Neural cell (in vitro differentiated cells): ENCODE data around the gene ATXN10. TPM values are rescaled to one million over a fixed set of nuclear protein-coding genes. Genes with fewer than 3 reads are reported as not detected.

ENCODE experiments used
- H2AFZ ChIP-seq: fragments of 200-600, 300-800 bp; sonication (generic), shearing (Covaris generic); 2 replicates; pipeline ENCODE4 v1.6.0; 2014; ENCODE audit warnings: low read depth, mild to moderate bottlenecking, antibody characterized with exemption, low read length, moderate library complexity
- H3F3A ChIP-seq: fragments of 200-600 bp; shearing (Covaris generic); 2 replicates; pipeline ENCODE4 v1.6.1; 2016; ENCODE audit warnings: mild to moderate bottlenecking, moderate library complexity, mixed read lengths, antibody characterized with exemption, low read length; ENCODE audit not compliant: insufficient read depth, poor library complexity, severe bottlenecking
- H3K27ac ChIP-seq: fragments of 200-600, 300-800 bp; sonication (generic), shearing (Covaris generic); 2 replicates; pipeline ENCODE4 v1.5.1; 2014; ENCODE audit warnings: mild to moderate bottlenecking, low read length, moderate library complexity
- H3K27me3 ChIP-seq: fragments of 300-800, 200-600 bp; sonication (generic), shearing (Covaris generic); 2 replicates; pipeline ENCODE4 v1.6.0; 2014; ENCODE audit warnings: mild to moderate bottlenecking, low read depth, low read length, moderate library complexity; ENCODE audit not compliant: insufficient read depth
- H3K36me3 ChIP-seq: fragments of 300-800, 200-600 bp; sonication (generic), shearing (Covaris generic); 2 replicates; pipeline ENCODE4 v1.5.1; 2014; ENCODE audit warnings: mild to moderate bottlenecking, antibody characterized with exemption, low read length, moderate library complexity; ENCODE audit not compliant: insufficient read depth
- H3K4me2 ChIP-seq: fragments of 300-800, 200-600 bp; sonication (generic), shearing (Covaris generic); 2 replicates; pipeline ENCODE4 v1.6.0; 2014; ENCODE audit warnings: mild to moderate bottlenecking, low read length
- H3K4me3 ChIP-seq: fragments of 300-800, 200-600 bp; sonication (generic), shearing (Covaris generic); 2 replicates; pipeline ENCODE4 v1.5.1; 2014; ENCODE audit warnings: mild to moderate bottlenecking, low read length, moderate library complexity
- H3K79me2 ChIP-seq: fragments of 200-600 bp; shearing (Covaris generic); replicated peaks from 2 replicates; pipeline ENCODE4 v1.6.0; 2014; ENCODE audit warnings: mild to moderate bottlenecking, low read length, moderate library complexity; ENCODE audit not compliant: insufficient read depth
- H3K9ac ChIP-seq: fragments of 300-800, 200-600 bp; sonication (generic), shearing (Covaris generic); 2 replicates; pipeline ENCODE4 v1.6.1; 2016; ENCODE audit warnings: mild to moderate bottlenecking, low read length, mixed read lengths
- H3K9me2 ChIP-seq: fragments of 200-600 bp; shearing (Covaris generic); 2 replicates; pipeline ENCODE4 v1.6.1; 2016; ENCODE audit warnings: mild to moderate bottlenecking, low read length, mixed read lengths; ENCODE audit not compliant: insufficient read depth
- H3K9me3 ChIP-seq: fragments of 200-600, 300-800 bp; sonication (generic), shearing (Covaris generic); 2 replicates; pipeline ENCODE4 v1.6.1; 2016; ENCODE audit warnings: mild to moderate bottlenecking, mixed run types, low read length, moderate library complexity, mixed read lengths
- H4K20me1 ChIP-seq: fragments of 200-600 bp; shearing (Covaris generic); 2 replicates; pipeline ENCODE4 v1.6.1; 2016; ENCODE audit warnings: mild to moderate bottlenecking, mixed run types; ENCODE audit not compliant: insufficient read depth
- EP300 ChIP-seq: fragments of 450-650 bp; conservative IDR thresholded peaks from 2 replicates; pipeline ENCODE4 v1.6.1; 2014; ENCODE audit warnings: antibody characterized with exemption, mild to moderate bottlenecking, moderate library complexity; ENCODE audit not compliant: poor library complexity, severe bottlenecking
- EZH2 ChIP-seq: fragments of 200-600, 300-800 bp; shearing (Covaris generic), sonication (generic); IDR thresholded peaks from 2 replicates; pipeline ENCODE4 v1.6.1; 2014; ENCODE audit warnings: antibody characterized with exemption, low read length, borderline replicate concordance, mild to moderate bottlenecking; ENCODE audit not compliant: insufficient read depth, poor library complexity, severe bottlenecking
- MXI1 ChIP-seq: fragments of 450-650 bp; conservative IDR thresholded peaks from 2 replicates; pipeline ENCODE4 v1.6.1; 2014; ENCODE audit warnings: antibody characterized with exemption, mild to moderate bottlenecking; ENCODE audit not compliant: poor library complexity, severe bottlenecking
- POLR2AphosphoS5 ChIP-seq: IDR thresholded peaks from 2 replicates; pipeline ENCODE4 v1.6.1; 2012
- SMC3 ChIP-seq: fragments of 450-650 bp; conservative IDR thresholded peaks from 2 replicates; pipeline ENCODE4 v1.6.1; 2014; ENCODE audit warnings: antibody characterized with exemption, mild to moderate bottlenecking, moderate library complexity; ENCODE audit not compliant: poor library complexity
- TAF1 ChIP-seq: IDR thresholded peaks from 2 replicates; pipeline ENCODE4 v1.6.1; 2012; ENCODE audit warnings: low read depth
- polyA plus RNA-seq: library from polyadenylated mRNA; depleted of rRNA; stranded (reverse); fragments of >200 nt; gene quantifications from 2 replicates; pipeline ENCODE4 v1.2.3, GENCODE V29; 2014
- TF ChIP-seq, protein P1 (sequence below): IDR thresholded peaks from 2 replicates; pipeline ENCODE4 v1.6.1; 2012; ENCODE audit warnings: borderline replicate concordance
- TF ChIP-seq, protein P2 (sequence below): fragments of 450-650 bp; IDR thresholded peaks from 2 replicates; pipeline ENCODE4 v1.5.1; 2014; ENCODE audit warnings: antibody characterized with exemption, mild to moderate bottlenecking, moderate library complexity; ENCODE audit not compliant: poor library complexity, severe bottlenecking

Gene ATXN10
- polyA plus RNA-seq, 1 donor from 2014 or later = 321 TPM

- TF ChIP-seq TAF1 = no peak
- TF ChIP-seq MXI1 = no peak
- TF ChIP-seq, protein P1, sequence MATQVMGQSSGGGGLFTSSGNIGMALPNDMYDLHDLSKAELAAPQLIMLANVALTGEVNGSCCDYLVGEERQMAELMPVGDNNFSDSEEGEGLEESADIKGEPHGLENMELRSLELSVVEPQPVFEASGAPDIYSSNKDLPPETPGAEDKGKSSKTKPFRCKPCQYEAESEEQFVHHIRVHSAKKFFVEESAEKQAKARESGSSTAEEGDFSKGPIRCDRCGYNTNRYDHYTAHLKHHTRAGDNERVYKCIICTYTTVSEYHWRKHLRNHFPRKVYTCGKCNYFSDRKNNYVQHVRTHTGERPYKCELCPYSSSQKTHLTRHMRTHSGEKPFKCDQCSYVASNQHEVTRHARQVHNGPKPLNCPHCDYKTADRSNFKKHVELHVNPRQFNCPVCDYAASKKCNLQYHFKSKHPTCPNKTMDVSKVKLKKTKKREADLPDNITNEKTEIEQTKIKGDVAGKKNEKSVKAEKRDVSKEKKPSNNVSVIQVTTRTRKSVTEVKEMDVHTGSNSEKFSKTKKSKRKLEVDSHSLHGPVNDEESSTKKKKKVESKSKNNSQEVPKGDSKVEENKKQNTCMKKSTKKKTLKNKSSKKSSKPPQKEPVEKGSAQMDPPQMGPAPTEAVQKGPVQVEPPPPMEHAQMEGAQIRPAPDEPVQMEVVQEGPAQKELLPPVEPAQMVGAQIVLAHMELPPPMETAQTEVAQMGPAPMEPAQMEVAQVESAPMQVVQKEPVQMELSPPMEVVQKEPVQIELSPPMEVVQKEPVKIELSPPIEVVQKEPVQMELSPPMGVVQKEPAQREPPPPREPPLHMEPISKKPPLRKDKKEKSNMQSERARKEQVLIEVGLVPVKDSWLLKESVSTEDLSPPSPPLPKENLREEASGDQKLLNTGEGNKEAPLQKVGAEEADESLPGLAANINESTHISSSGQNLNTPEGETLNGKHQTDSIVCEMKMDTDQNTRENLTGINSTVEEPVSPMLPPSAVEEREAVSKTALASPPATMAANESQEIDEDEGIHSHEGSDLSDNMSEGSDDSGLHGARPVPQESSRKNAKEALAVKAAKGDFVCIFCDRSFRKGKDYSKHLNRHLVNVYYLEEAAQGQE = no peak
- TF ChIP-seq EP300 = no peak
- no peak for TF ChIP-seq SMC3
- no peak for TF ChIP-seq POLR2AphosphoS5
- no peaks in the 10 kb centered on the region for H3K9me2 ChIP-seq
- no peaks in the 10 kb centered on the region for H3K36me3 ChIP-seq
- peak overlapping the region; percentile 66 for H2AFZ ChIP-seq
- peak overlapping the region; percentile 91 for H3K27ac ChIP-seq
- H4K20me1 ChIP-seq = no peaks in the 10 kb centered on the region
- H3K9ac ChIP-seq = peak overlapping the region; percentile 92
- no peaks in the 10 kb centered on the region for H3K27me3 ChIP-seq
- no peaks in the 10 kb centered on the region for H3K9me3 ChIP-seq
- no peaks in the 10 kb centered on the region for H3F3A ChIP-seq
- peak overlapping the region; percentile 94 for H3K4me3 ChIP-seq
- peak overlapping the region; percentile 64 for H3K4me2 ChIP-seq
- H3K79me2 ChIP-seq = peaks cover 43% of the 10 kb centered on the region
Observed at GRCh38 chr22:45670981-45671782, 452 bp upstream of the ATXN10 start.

GRCh38 chr22:45672564-45673481 lies 1.2 kb downstream of the ATXN10 start:
- H3K4me2 ChIP-seq = peak overlapping the region; percentile 84
- H2AFZ ChIP-seq = peak overlapping the region; percentile 41
- no peaks in the 10 kb centered on the region for H3K27me3 ChIP-seq
- H3K9me2 ChIP-seq = no peaks in the 10 kb centered on the region
- peaks cover 56% of the 10 kb centered on the region for H3K79me2 ChIP-seq
- no peaks in the 10 kb centered on the region for H3K36me3 ChIP-seq
- peak overlapping the region; percentile 91 for H3K27ac ChIP-seq
- H3K9ac ChIP-seq = peak overlapping the region; percentile 92
- H4K20me1 ChIP-seq = no peaks in the 10 kb centered on the region
- peak overlapping the region; percentile 94 for H3K4me3 ChIP-seq
- no peaks in the 10 kb centered on the region for H3F3A ChIP-seq
- TF ChIP-seq SMC3 = no peak
- no peak for TF ChIP-seq POLR2AphosphoS5
- TF ChIP-seq, protein P2, sequence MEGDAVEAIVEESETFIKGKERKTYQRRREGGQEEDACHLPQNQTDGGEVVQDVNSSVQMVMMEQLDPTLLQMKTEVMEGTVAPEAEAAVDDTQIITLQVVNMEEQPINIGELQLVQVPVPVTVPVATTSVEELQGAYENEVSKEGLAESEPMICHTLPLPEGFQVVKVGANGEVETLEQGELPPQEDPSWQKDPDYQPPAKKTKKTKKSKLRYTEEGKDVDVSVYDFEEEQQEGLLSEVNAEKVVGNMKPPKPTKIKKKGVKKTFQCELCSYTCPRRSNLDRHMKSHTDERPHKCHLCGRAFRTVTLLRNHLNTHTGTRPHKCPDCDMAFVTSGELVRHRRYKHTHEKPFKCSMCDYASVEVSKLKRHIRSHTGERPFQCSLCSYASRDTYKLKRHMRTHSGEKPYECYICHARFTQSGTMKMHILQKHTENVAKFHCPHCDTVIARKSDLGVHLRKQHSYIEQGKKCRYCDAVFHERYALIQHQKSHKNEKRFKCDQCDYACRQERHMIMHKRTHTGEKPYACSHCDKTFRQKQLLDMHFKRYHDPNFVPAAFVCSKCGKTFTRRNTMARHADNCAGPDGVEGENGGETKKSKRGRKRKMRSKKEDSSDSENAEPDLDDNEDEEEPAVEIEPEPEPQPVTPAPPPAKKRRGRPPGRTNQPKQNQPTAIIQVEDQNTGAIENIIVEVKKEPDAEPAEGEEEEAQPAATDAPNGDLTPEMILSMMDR = no peak
- TF ChIP-seq MXI1 = no peak
- TF ChIP-seq EZH2 = no peak
- H3K9me3 ChIP-seq = no peaks in the 10 kb centered on the region
